HCT116 (cell line): ENCODE data around the gene CRHBP.

ENCODE experiments used
- CEBPB ChIP-seq: IDR thresholded peaks from 2 replicates; pipeline ENCODE4 v1.6.1; 2012; ENCODE audit warnings: low read depth
- EGR1 ChIP-seq: IDR thresholded peaks from 2 replicates; pipeline ENCODE4 v1.6.1; 2012; ENCODE audit warnings: low read depth
- EZH2 ChIP-seq: fragments of 200-600 bp; sonication (generic); IDR thresholded peaks from 2 replicates; pipeline ENCODE4 v1.6.1; 2017; ENCODE audit warnings: antibody characterized with exemption, mixed run types
- EZH2phosphoT487 ChIP-seq: fragments of 200-600 bp; IDR thresholded peaks from 2 replicates; pipeline ENCODE4 v1.6.1; 2018; ENCODE audit warnings: antibody characterized with exemption, borderline replicate concordance
- POLR2A ChIP-seq: IDR thresholded peaks from 2 replicates; pipeline ENCODE4 v1.7.0; 2011; ENCODE audit warnings: borderline replicate concordance; ENCODE audit not compliant: insufficient read depth, insufficient read length; ENCODE audit errors: extremely low read depth
- POLR2AphosphoS5 ChIP-seq: IDR thresholded peaks from 2 replicates; pipeline ENCODE4 v1.6.1; 2011; ENCODE audit warnings: mild to moderate bottlenecking, low read depth, low read length, moderate library complexity
- TCF7L2 ChIP-seq: IDR thresholded peaks from 2 replicates; pipeline ENCODE4 v1.7.0; 2011; ENCODE audit warnings: borderline replicate concordance, inconsistent platforms; ENCODE audit not compliant: insufficient read depth, insufficient read length; ENCODE audit errors: extremely low read depth
- YY1 ChIP-seq: IDR thresholded peaks from 2 replicates; pipeline ENCODE4 v1.6.1; 2011; ENCODE audit warnings: low read length, low read depth, moderate library complexity, mild to moderate bottlenecking; ENCODE audit not compliant: insufficient replicate concordance; ENCODE audit errors: extremely low read depth
- TF ChIP-seq, protein P1 (sequence below), 3 experiments: fragments of 200-600 bp in 1 of 3; sonication (generic) in 1 of 3; IDR thresholded peaks in 2 of 3; conservative IDR thresholded peaks in 1 of 3; 2 replicates each; pipeline ENCODE4 v1.5.1; 2012 to 2017; ENCODE audit warnings: low read depth in 2 of 3, low read length in 2 of 3, antibody characterized with exemption in 1 of 3, borderline replicate concordance in 1 of 3, control low read depth in 1 of 3, mild to moderate bottlenecking in 1 of 3, mixed read lengths in 1 of 3, mixed run types in 1 of 3, moderate library complexity in 1 of 3; ENCODE audit not compliant: insufficient read depth in 1 of 3
- TF ChIP-seq, protein P2 (sequence below): IDR thresholded peaks from 2 replicates; pipeline ENCODE4 v1.6.1; 2012
- TF ChIP-seq, protein P3 (sequence below): IDR thresholded peaks from 2 replicates; pipeline ENCODE4 v1.6.1; 2012

DNA sequence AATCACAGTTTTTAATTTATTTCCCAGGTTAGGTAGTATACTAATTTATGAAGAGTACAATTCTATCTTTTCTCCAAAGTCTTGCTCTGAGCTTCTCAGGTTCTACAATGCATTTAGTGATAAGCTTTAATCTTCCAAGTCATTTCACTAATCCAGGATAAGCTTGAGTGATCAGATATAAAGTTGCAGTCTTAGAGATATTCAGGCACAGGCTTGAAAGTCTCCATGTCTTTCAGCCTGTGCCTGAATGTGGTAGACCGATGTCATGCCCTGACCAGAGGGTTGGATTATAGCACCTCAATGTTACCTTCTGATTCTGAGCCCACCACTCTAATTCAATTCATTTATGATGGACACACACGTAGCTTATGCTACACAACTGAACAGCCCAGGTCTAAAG lies 3.2 kb downstream of the CRHBP start:
- TF ChIP-seq, protein P1, sequence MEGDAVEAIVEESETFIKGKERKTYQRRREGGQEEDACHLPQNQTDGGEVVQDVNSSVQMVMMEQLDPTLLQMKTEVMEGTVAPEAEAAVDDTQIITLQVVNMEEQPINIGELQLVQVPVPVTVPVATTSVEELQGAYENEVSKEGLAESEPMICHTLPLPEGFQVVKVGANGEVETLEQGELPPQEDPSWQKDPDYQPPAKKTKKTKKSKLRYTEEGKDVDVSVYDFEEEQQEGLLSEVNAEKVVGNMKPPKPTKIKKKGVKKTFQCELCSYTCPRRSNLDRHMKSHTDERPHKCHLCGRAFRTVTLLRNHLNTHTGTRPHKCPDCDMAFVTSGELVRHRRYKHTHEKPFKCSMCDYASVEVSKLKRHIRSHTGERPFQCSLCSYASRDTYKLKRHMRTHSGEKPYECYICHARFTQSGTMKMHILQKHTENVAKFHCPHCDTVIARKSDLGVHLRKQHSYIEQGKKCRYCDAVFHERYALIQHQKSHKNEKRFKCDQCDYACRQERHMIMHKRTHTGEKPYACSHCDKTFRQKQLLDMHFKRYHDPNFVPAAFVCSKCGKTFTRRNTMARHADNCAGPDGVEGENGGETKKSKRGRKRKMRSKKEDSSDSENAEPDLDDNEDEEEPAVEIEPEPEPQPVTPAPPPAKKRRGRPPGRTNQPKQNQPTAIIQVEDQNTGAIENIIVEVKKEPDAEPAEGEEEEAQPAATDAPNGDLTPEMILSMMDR (IDR thresholded peaks at IDR 0.05 in 2 of 3, conservative IDR thresholded peaks at IDR 0.05 in 1 of 3; ENCODE audit: borderline replicate concordance in 1 of 3, insufficient read depth in 1 of 3, low read depth in 2 of 3, low read length in 2 of 3) = no peak
- TF ChIP-seq YY1 (no peak), POLR2A (no peak), EZH2 (no peak), EZH2phosphoT487 (no peak), TCF7L2 (no peak), CEBPB (no peak), EGR1 (no peak), POLR2AphosphoS5 (no peak)
- TF ChIP-seq, protein P2, sequence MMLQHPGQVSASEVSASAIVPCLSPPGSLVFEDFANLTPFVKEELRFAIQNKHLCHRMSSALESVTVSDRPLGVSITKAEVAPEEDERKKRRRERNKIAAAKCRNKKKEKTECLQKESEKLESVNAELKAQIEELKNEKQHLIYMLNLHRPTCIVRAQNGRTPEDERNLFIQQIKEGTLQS = no peak
- TF ChIP-seq, protein P3, sequence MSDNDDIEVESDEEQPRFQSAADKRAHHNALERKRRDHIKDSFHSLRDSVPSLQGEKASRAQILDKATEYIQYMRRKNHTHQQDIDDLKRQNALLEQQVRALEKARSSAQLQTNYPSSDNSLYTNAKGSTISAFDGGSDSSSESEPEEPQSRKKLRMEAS = no peak
